Spleen (tissue), 13 donors: ENCODE measurements around the gene ERBB3. TPM values are rescaled to one million over a fixed set of nuclear protein-coding genes. Genes with fewer than 3 reads are reported as not detected.

Experiments
- DNase-seq: peaks from one replicate; pipeline ENCODE4 v3.0.0-alpha.2; 2020
- H3K27ac ChIP-seq, 8 donors: fragments of 200-600 bp; sonication (generic) in 7 of 8; 1 replicate in 4 of 8; 2 replicates in 4 of 8; pipeline versions ENCODE4 v1.5.0 to v1.8.0; 2016 to 2021; ENCODE audit warnings: inconsistent platforms in 4 of 8, mild to moderate bottlenecking in 4 of 8, moderate library complexity in 1 of 8
- H3K27me3 ChIP-seq, 7 donors: fragments of 200-600 bp; sonication (generic) in 6 of 7; replicated peaks in 1 of 7; 1 replicate in 4 of 7; 2 replicates in 3 of 7; pipeline versions ENCODE4 v1.5.0 to v1.8.0; 2016 to 2021; ENCODE audit warnings: inconsistent platforms in 3 of 7, mild to moderate bottlenecking in 1 of 7
- H3K36me3 ChIP-seq, 6 donors: fragments of 200-600 bp; sonication (generic) in 5 of 6; 1 replicate in 4 of 6; 2 replicates in 2 of 6; pipeline versions ENCODE4 v1.5.0 to v1.8.0; 2016 to 2021; ENCODE audit warnings: inconsistent platforms in 2 of 6
- H3K4me1 ChIP-seq, 6 donors: fragments of 200-600 bp; sonication (generic) in 5 of 6; 1 replicate in 3 of 6; 2 replicates in 3 of 6; pipeline versions ENCODE4 v1.5.0 to v1.8.0; 2016 to 2021; ENCODE audit warnings: inconsistent platforms in 3 of 6
- H3K4me3 ChIP-seq, 8 donors: fragments of 200-600 bp; sonication (generic) in 7 of 8; 1 replicate in 4 of 8; 2 replicates in 4 of 8; pipeline versions ENCODE4 v1.5.0 to v1.8.0; 2016 to 2021; ENCODE audit warnings: inconsistent platforms in 4 of 8, mild to moderate bottlenecking in 4 of 8, moderate library complexity in 2 of 8
- H3K9me3 ChIP-seq, 8 donors: fragments of 200-600 bp; sonication (generic) in 7 of 8; 1 replicate in 4 of 8; 2 replicates in 4 of 8; pipeline versions ENCODE4 v1.5.0 to v1.8.0; 2016 to 2021; ENCODE audit warnings: inconsistent platforms in 4 of 8
- CTCF ChIP-seq, 11 experiments: fragments of 200-600 bp in 7 of 11; fragments of 450-650 bp in 4 of 11; sonication (generic) in 4 of 11; IDR thresholded peaks in 8 of 11; conservative IDR thresholded peaks in 3 of 11; 1 replicate in 7 of 11; 2 replicates in 4 of 11; pipeline versions ENCODE4 v1.4.0 to v1.8.0; 2016 to 2021; ENCODE audit warnings: antibody characterized with exemption in 11 of 11, inconsistent platforms in 4 of 11, mild to moderate bottlenecking in 1 of 11
- POLR2A ChIP-seq, 3 donors: fragments of 450-650 bp; IDR thresholded peaks; one replicate each; pipeline ENCODE4 v1.5.1; 2017; ENCODE audit warnings: antibody characterized with exemption in 3 of 3, mild to moderate bottlenecking in 1 of 3
- POLR2AphosphoS5 ChIP-seq, 3 donors: sonication (generic); formaldehyde crosslinking; IDR thresholded peaks; one replicate each; pipeline ENCODE4 v1.5.1; 2017; ENCODE audit warnings: antibody characterized with exemption in 3 of 3
- WGBS, 5 donors: extraction: QIAGEN DNeasy Blood & Tissue Kit in 3 of 5; methylation state at CpG; one replicate each; pipeline versions ENCODE4 v1.1.5 to v1.1.7; 2013 to 2018; 5-methylcytosine and 5-hydroxymethylcytosine counted together
- intact Hi-C: fragments of 100-400 bp; cut with DNase I; formaldehyde crosslinking; loops from one replicate; pipeline ENCODE4 v1.15.0; 2023; ENCODE audit warnings: low total_unique reads
- long read RNA-seq, 2 donors: transcript quantifications; one replicate each; lab custom pipeline, GENCODE V29; 2026
- polyA plus RNA-seq, 3 donors: library from polyadenylated mRNA; stranded (reverse); fragments of 200-250 nt; gene quantifications; one replicate each; pipeline ENCODE4 v1.2.1, GENCODE V29; 2013
- total RNA-seq, 7 donors: library from RNA; depleted of rRNA in 3 of 7; stranded (reverse); fragments of >200 nt in 3 of 7; fragmentation: NEBNext Ultra II Directional in 4 of 7; extraction: Animal tissue kit (Norgen Biotek cat#: 25700) in 4 of 7; gene quantifications; one replicate each; pipeline versions ENCODE4 v1.1.0 to v1.2.1, GENCODE V29; 2016 to 2021
- donor health status: healthy with polysubstance abuse.
- donor health status: DM: no; HTN: no; CAD: no; lungs with moderate emphysema.
- donor health status: DM: no; HTN: no; CAD: no.
- donor health status: Bipolar disorder and iron deficiency.
- donor health status: healthy.
- donor health status: DM: no; HTN: no; CAD: no.
- donor health status: DM: yes; HTN: yes; CAD: no.

The ERBB3 gene
- total RNA-seq: 1 to 10 TPM in 1 of 7 donors, under 1 TPM in 3, not detected in 3; 0.47 to 1.4 (median 0.72) TPM
- 1 to 10 TPM in 1 of 3 donors, under 1 TPM in 2; 0.17 to 2.0 (median 0.23) TPM for polyA plus RNA-seq
- long read RNA-seq, donor 1: 0 reads
- long read RNA-seq, donor 2: 0 reads

GRCh38 chr12:56079723-56080555 is at the start of gene ERBB3:
Gene ERBB3 (plus strand): TSS chr12:56080165. CDS start chr12:56080301, 136 bp downstream.
- H3K4me1 ChIP-seq: peaks cover 2 to 27% (median 20%) of the 10 kb centered on the region in 6 donors
- H3K36me3 ChIP-seq: no peaks in the 10 kb centered on the region
- TF ChIP-seq POLR2A (IDR thresholded peaks at IDR 0.05) (no peak), POLR2AphosphoS5 (IDR thresholded peaks at IDR 0.05) (peak in 1 of 3 donors; percentile 31)
- peak within 1 kb of the TSS; percentile 37 to 83 (median 56) for H3K4me3 ChIP-seq
- intact Hi-C loops: no loop called here
- peak; percentile 79 for DNase-seq
- peaks cover 0 to 42% (median 15%) of the 10 kb centered on the region in 7 donors for H3K27me3 ChIP-seq
- H3K9me3 ChIP-seq: no peaks in the 10 kb centered on the region
- WGBS, 5 donors: 0 to 2% (median 1%) methylated on average over 39 to 59 of the region's 59 CpGs
- peak within 1 kb of the TSS in 5 of 8 donors; percentile 26 to 59 (median 35) for H3K27ac ChIP-seq

GRCh38 chr12:56031987-56032386 is 48.0 kb upstream of the ERBB3 start:
- TF ChIP-seq POLR2AphosphoS5 (IDR thresholded peaks at IDR 0.05) (no peak), POLR2A (IDR thresholded peaks at IDR 0.05) (no peak), CTCF (IDR thresholded peaks at IDR 0.05 in 8 of 11, conservative IDR thresholded peaks at IDR 0.05 in 3 of 11) (no peak)
- intact Hi-C loops: no loop called here
- no peak for DNase-seq
- Histone ChIP-seq H3K4me1 (peaks cover 0 to 24% (median 10%) of the 10 kb centered on the region in 6 donors), H3K27me3 (no peaks in the 10 kb centered on the region), H3K27ac (peak overlapping the region in 2 of 8 donors; percentile 1 to 16), H3K4me3 (no peak overlapping the region), H3K36me3 (peaks cover 2 to 63% (median 22%) of the 10 kb centered on the region in 6 donors), H3K9me3 (no peaks in the 10 kb centered on the region)
- 43 to 100% (median 72%) methylated on average over 1 of the region's 1 CpG for WGBS, 5 donors

- H3K4me1 ChIP-seq: peaks cover 0 to 11% (median under 1%) of the 10 kb centered on the region in 6 donors
- H3K4me3 ChIP-seq: no peak overlapping the region
- TF ChIP-seq CTCF (IDR thresholded peaks at IDR 0.05 in 8 of 11, conservative IDR thresholded peaks at IDR 0.05 in 3 of 11) (no peak), POLR2A (IDR thresholded peaks at IDR 0.05) (no peak), POLR2AphosphoS5 (IDR thresholded peaks at IDR 0.05) (no peak)
- 85 to 89% (median 89%) methylated on average over 7 to 21 of the region's 21 CpGs for WGBS, 5 donors
- no peaks in the 10 kb centered on the region for H3K27me3 ChIP-seq
- no peak overlapping the region for H3K27ac ChIP-seq
- no peaks in the 10 kb centered on the region for H3K9me3 ChIP-seq
- no peak for DNase-seq
- H3K36me3 ChIP-seq: peaks cover 2 to 56% (median 22%) of the 10 kb centered on the region in 6 donors
- intact Hi-C loops: no loop called here
These were observed 45.2 kb upstream of the ERBB3 start for GRCh38 chr12:56034586-56035332.

GRCh38 chr12:56037161-56037560 is 42.8 kb upstream of the ERBB3 start:
- Histone ChIP-seq H3K4me1 (peaks cover 4 to 13% (median 10%) of the 10 kb centered on the region in 6 donors), H3K27ac (no peak overlapping the region), H3K9me3 (no peaks in the 10 kb centered on the region), H3K27me3 (no peaks in the 10 kb centered on the region), H3K36me3 (peaks cover 2 to 52% (median 22%) of the 10 kb centered on the region in 6 donors), H3K4me3 (no peak overlapping the region)
- WGBS, 5 donors: 31 to 64% (median 43%) methylated on average over 2 of the region's 2 CpGs
- DNase-seq: no peak
- intact Hi-C loops: no loop called here
- TF ChIP-seq POLR2AphosphoS5 (IDR thresholded peaks at IDR 0.05) (no peak), POLR2A (IDR thresholded peaks at IDR 0.05) (no peak), CTCF (IDR thresholded peaks at IDR 0.05 in 8 of 11, conservative IDR thresholded peaks at IDR 0.05 in 3 of 11) (no peak)
